ENCODE measurements around the gene RPP25L.

The RPP25L gene

DNA sequence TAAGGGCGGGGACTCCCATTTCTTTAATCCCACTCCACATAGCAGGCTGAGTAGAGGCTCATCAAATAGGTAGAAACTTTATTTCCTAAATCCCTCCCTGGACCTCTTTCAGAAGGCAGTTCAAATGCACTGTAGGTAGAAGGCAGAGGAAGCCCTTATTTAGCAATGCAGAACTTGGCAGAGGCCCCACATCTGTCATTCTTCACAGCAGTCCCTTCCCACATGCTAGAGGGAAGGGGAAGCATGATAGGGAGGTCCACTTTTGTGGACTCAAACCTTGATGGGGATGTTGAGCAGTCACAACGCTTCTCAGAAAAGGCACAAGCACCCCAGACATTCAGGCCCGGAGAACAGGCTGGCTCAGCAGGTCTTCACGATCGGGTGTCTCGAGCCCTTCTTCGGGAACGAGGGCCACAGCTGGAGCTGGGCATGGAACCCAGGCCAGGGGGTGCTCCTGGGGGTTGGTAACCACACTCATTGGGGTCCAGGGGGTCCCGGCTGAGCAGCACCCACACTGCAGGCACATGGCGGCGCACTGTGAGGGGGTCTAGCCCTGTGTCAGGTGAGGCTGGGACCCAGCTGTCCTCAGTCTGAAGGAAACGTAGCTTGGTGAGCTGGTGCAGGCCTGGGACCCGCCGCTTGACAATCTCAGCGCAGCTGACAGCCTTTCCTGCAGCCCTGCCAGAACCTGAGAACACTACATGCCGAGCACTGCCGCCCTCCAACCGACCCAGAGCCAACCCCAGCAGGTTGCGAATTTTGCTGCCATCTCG, 1.3 kb downstream of the RPP25L start:
- H3K4me1 ChIP-seq (ENCODE audit: control insufficient read depth, insufficient read depth, low read length): peaks cover 8% of the 10 kb centered on the region; the same call in 1 of the 2 replicates
- peaks cover 2% of the 10 kb centered on the region for H3K27me3 ChIP-seq (ENCODE audit: control insufficient read depth, insufficient read depth, low read length)
- H3K9me3 ChIP-seq (ENCODE audit: control insufficient read depth, insufficient read depth, low read length): no peaks in the 10 kb centered on the region
- no peak overlapping the region for H3K27ac ChIP-seq (ENCODE audit: low read depth, low read length)
- no peak overlapping the region for H3K9ac ChIP-seq (ENCODE audit: low read depth, low read length)
- peak overlapping the region; percentile 94 for H3K4me3 ChIP-seq (ENCODE audit: low read depth, low read length)
- no peaks in the 10 kb centered on the region for H3K36me3 ChIP-seq (ENCODE audit: control insufficient read depth, insufficient read depth, low read length)

DNA sequence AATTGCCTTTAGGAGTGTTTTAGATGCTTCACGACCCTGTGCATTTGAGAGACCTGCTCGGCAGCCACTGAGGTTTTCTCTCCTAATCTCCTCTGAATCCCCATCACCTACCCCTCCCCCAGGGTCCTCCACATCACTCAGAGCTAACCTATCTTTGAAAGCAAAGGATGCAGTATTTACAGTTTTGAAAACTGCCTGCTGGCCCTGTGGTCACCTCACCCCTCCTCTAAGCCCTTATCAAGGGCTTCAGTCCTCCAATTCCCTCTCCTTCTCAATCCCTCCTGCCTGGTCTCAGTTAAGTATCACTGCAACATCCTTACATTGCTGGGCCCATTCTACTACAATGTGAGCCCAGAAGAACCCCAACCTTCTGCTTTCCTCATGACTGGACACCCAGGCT, 4.6 kb downstream of the RPP25L start:
- H3K36me3 ChIP-seq (ENCODE audit: control insufficient read depth, insufficient read depth, low read length): no peaks in the 10 kb centered on the region
- H3K4me1 ChIP-seq (ENCODE audit: control insufficient read depth, insufficient read depth, low read length): peaks cover 8% of the 10 kb centered on the region; the same call in 1 of the 2 replicates
- peaks cover 4% of the 10 kb centered on the region; the same call in 1 of the 2 replicates for H3K27me3 ChIP-seq (ENCODE audit: control insufficient read depth, insufficient read depth, low read length)
- H3K27ac ChIP-seq (ENCODE audit: low read depth, low read length): no peak overlapping the region
- H3K9ac ChIP-seq (ENCODE audit: low read depth, low read length): no peak overlapping the region
- H3K9me3 ChIP-seq (ENCODE audit: control insufficient read depth, insufficient read depth, low read length): no peaks in the 10 kb centered on the region
- no peak overlapping the region for H3K4me3 ChIP-seq (ENCODE audit: low read depth, low read length)

DNA sequence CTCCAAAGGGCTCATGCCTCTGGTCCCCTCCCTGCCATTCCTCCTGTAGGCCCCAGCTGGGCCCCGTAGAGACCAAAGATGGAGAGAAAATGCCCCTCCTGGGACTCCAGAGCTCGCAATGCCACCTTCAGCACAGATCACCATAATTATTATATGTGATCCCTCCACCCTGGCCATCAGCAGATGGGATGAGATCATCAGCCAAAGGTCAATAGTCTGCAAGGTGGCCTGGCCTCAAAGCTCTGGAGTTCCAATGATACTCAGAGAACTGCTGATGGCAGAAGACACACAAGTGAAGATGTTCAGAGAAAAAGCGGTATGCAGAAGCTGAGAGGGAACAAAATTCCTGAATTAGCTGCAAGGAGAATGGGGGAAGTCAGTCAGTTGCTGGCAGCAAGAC, 5.0 kb downstream of the RPP25L start:
- Histone ChIP-seq H3K4me3 (ENCODE audit: low read depth, low read length) (no peak overlapping the region), H3K36me3 (ENCODE audit: control insufficient read depth, insufficient read depth, low read length) (no peaks in the 10 kb centered on the region), H3K9me3 (ENCODE audit: control insufficient read depth, insufficient read depth, low read length) (no peaks in the 10 kb centered on the region), H3K4me1 (ENCODE audit: control insufficient read depth, insufficient read depth, low read length) (peaks cover 11% of the 10 kb centered on the region; the same call in 1 of the 2 replicates), H3K9ac (ENCODE audit: low read depth, low read length) (no peak overlapping the region), H3K27me3 (ENCODE audit: control insufficient read depth, insufficient read depth, low read length) (peaks cover 4% of the 10 kb centered on the region; the same call in 1 of the 2 replicates), H3K27ac (ENCODE audit: low read depth, low read length) (no peak overlapping the region)

DNA sequence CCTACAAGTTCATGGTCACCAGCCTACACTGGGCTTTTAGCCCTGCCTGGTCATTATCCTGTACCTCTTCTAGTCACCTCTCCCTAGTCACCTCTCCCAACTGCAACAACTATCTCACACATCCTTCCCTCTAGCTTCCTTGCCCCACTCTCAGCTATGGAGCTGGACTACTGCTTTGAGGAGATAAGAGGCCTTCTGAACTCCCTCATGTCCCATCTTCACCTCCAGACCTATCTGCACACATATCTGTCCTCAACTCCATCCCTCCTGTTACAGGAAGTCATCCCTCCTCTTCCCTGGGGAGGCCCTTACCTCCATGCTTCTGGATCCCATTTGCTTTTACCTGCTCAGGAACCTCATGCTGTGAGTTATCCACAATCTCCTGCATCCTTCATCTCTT, 5.7 kb downstream of the RPP25L start:
- H3K27me3 ChIP-seq (ENCODE audit: control insufficient read depth, insufficient read depth, low read length): peaks cover 4% of the 10 kb centered on the region; the same call in 1 of the 2 replicates
- no peaks in the 10 kb centered on the region for H3K36me3 ChIP-seq (ENCODE audit: control insufficient read depth, insufficient read depth, low read length)
- no peak overlapping the region for H3K27ac ChIP-seq (ENCODE audit: low read depth, low read length)
- H3K4me3 ChIP-seq (ENCODE audit: low read depth, low read length): no peak overlapping the region
- H3K4me1 ChIP-seq (ENCODE audit: control insufficient read depth, insufficient read depth, low read length): peaks cover 11% of the 10 kb centered on the region; the same call in 1 of the 2 replicates
- no peaks in the 10 kb centered on the region for H3K9me3 ChIP-seq (ENCODE audit: control insufficient read depth, insufficient read depth, low read length)
- no peak overlapping the region for H3K9ac ChIP-seq (ENCODE audit: low read depth, low read length)

DNA sequence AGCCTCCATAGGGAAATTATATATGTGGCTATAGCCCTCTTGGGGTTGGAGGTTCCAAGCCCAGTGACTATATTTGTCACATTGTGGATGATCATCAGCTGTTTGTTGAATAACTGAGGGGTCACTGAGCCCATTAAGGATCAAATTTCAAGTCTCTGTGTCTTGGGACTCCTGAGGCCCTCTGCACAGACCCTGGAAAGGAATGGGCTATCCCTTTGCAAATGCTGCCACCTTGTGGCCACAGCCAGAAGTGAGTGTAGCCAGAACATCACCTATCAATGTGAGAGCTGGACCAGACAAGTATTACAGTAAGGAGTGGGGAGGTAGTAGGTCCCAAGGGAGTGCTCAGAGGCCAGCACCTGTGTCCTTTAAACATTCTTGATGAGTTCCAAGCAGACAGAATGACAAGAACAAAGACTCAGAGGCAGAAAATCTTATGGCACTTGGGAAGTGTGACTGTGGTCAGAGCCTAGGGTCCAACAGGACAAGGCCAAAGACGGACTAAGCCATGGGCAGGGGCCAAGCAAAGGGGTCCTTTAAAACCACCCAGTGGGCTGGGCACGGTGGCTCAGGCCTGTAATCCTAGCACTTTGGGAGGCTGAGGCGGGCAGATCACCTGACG, 8.2 kb downstream of the RPP25L start:
- H3K36me3 ChIP-seq (ENCODE audit: control insufficient read depth, insufficient read depth, low read length): no peaks in the 10 kb centered on the region
- no peaks in the 10 kb centered on the region for H3K9me3 ChIP-seq (ENCODE audit: control insufficient read depth, insufficient read depth, low read length)
- no peak overlapping the region for H3K27ac ChIP-seq (ENCODE audit: low read depth, low read length)
- peaks cover 9% of the 10 kb centered on the region; the same call in 1 of the 2 replicates for H3K4me1 ChIP-seq (ENCODE audit: control insufficient read depth, insufficient read depth, low read length)
- H3K4me3 ChIP-seq (ENCODE audit: low read depth, low read length): no peak overlapping the region
- H3K9ac ChIP-seq (ENCODE audit: low read depth, low read length): no peak overlapping the region
- H3K27me3 ChIP-seq (ENCODE audit: control insufficient read depth, insufficient read depth, low read length): peaks cover 4% of the 10 kb centered on the region; the same call in 1 of the 2 replicates

DNA sequence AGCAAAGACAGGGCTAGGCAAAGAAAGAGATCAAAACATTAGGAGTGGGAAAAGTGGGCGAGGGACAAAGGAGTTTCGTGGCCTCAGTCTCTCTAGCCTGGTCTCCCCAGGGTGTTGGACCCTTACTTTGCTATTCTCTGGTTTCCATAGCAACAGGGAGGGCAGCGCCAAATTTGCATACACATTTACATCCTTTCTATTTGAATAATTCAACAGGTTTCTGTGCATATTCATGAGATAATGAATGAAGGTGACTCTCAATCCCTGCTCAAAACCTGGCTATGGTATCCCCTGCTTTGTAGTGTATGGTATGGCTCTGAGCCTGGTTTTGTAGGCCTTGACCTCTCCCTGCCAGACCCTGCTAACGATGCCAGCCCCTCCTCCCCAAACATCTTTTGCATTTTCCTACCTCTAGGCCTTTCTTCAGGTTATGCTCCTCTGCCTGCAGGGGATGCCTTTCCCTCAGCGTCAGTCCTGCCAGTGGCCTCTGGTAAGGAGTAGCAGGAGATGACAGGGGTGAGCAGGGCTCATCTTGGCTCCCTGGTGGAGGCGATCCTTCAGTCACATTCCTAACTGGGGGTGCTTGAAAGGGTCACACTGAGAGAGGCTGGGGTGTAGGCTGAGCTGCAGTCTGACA, 9.8 kb downstream of the RPP25L start:
- Histone ChIP-seq H3K9ac (ENCODE audit: low read depth, low read length) (no peak overlapping the region), H3K4me1 (ENCODE audit: control insufficient read depth, insufficient read depth, low read length) (peaks cover 9% of the 10 kb centered on the region; the same call in 1 of the 2 replicates), H3K4me3 (ENCODE audit: low read depth, low read length) (no peak overlapping the region), H3K27ac (ENCODE audit: low read depth, low read length) (no peak overlapping the region), H3K27me3 (ENCODE audit: control insufficient read depth, insufficient read depth, low read length) (peaks cover 4% of the 10 kb centered on the region; the same call in 1 of the 2 replicates), H3K36me3 (ENCODE audit: control insufficient read depth, insufficient read depth, low read length) (no peaks in the 10 kb centered on the region), H3K9me3 (ENCODE audit: control insufficient read depth, insufficient read depth, low read length) (no peaks in the 10 kb centered on the region)

DNA sequence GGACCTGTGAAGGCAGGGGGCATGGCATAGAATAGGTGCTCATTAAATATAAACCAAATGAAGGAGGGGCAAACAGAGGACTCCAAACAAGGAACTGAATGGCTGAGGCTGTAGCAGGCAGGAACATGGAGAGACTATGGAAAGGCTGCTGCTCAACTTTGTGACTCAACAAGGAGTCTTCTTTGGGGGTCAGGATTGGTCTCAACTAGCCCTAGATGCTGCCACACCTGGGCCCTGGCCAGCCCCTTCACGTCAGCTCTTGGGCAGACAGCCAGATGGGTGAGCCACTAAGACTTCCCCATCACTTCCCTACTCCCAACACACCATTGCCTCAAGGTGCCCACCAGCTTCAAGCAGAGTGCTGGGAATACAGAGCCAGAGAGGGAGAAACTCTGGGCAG, 11.0 kb downstream of the RPP25L start:
- Histone ChIP-seq H3K4me3 (ENCODE audit: low read depth, low read length) (no peak overlapping the region), H3K27me3 (ENCODE audit: control insufficient read depth, insufficient read depth, low read length) (peaks cover 4% of the 10 kb centered on the region; the same call in 1 of the 2 replicates), H3K4me1 (ENCODE audit: control insufficient read depth, insufficient read depth, low read length) (peaks cover 9% of the 10 kb centered on the region; the same call in 1 of the 2 replicates), H3K9ac (ENCODE audit: low read depth, low read length) (no peak overlapping the region), H3K27ac (ENCODE audit: low read depth, low read length) (no peak overlapping the region), H3K36me3 (ENCODE audit: control insufficient read depth, insufficient read depth, low read length) (no peaks in the 10 kb centered on the region), H3K9me3 (ENCODE audit: control insufficient read depth, insufficient read depth, low read length) (no peaks in the 10 kb centered on the region)

DNA sequence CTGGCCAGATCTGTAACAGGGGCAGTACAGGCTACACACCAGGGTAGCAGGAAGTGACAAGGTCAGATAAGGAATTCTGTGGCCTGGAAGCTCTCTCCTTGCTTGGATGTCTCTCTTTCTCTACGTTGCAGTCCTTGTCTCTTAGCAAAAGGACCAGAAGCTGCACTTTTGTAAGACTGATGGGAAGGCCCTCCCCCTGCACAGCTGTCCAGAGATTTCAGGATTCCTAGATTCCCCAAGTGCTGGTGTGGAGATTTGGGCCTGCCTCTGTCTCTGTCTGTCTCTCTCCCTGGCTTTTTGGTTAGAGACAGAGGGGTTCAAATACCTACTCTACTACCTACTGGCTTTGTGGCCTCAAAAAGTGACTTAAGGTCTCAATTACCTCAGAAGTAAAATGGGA, 12.4 kb downstream of the RPP25L start:
- H3K27ac ChIP-seq (ENCODE audit: low read depth, low read length): no peak overlapping the region
- H3K4me1 ChIP-seq (ENCODE audit: control insufficient read depth, insufficient read depth, low read length): peaks cover 9% of the 10 kb centered on the region; the same call in 1 of the 2 replicates

DNA sequence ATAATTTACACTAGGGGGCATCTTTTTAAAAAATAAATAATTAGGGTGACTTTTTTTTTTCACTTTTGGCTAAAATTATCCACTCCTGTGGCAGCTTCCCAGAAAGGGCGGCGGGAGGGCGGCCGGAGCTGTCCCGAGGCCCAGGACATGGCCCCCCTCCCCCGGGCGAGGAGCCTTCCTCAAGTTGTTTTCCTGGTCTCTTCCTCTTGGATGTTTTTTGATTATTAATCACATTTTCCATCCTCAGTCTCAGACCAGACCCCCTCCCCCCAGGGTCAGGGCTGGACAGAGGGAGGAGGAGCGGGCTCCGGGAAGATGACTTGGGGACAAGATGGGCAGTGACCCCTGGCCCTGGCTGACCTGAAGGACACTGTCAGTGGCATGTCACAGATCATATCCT, 17.7 kb downstream of the RPP25L start:
- H3K36me3 ChIP-seq (ENCODE audit: control insufficient read depth, insufficient read depth, low read length): no peaks in the 10 kb centered on the region
- no peak overlapping the region for H3K27ac ChIP-seq (ENCODE audit: low read depth, low read length)
- H3K9me3 ChIP-seq (ENCODE audit: control insufficient read depth, insufficient read depth, low read length): no peaks in the 10 kb centered on the region
- H3K4me1 ChIP-seq (ENCODE audit: control insufficient read depth, insufficient read depth, low read length): peaks cover 7% of the 10 kb centered on the region
- no peak overlapping the region for H3K9ac ChIP-seq (ENCODE audit: low read depth, low read length)
- H3K27me3 ChIP-seq (ENCODE audit: control insufficient read depth, insufficient read depth, low read length): peaks cover 61% of the 10 kb centered on the region
- no peak overlapping the region for H3K4me3 ChIP-seq (ENCODE audit: low read depth, low read length)

More for the DNA sequence above, 12.4 kb downstream of the RPP25L start:
- Histone ChIP-seq H3K9me3 (ENCODE audit: control insufficient read depth, insufficient read depth, low read length) (no peaks in the 10 kb centered on the region), H3K9ac (ENCODE audit: low read depth, low read length) (no peak overlapping the region), H3K4me3 (ENCODE audit: low read depth, low read length) (no peak overlapping the region), H3K36me3 (ENCODE audit: control insufficient read depth, insufficient read depth, low read length) (no peaks in the 10 kb centered on the region), H3K27me3 (ENCODE audit: control insufficient read depth, insufficient read depth, low read length) (peaks cover 8% of the 10 kb centered on the region)

DNA sequence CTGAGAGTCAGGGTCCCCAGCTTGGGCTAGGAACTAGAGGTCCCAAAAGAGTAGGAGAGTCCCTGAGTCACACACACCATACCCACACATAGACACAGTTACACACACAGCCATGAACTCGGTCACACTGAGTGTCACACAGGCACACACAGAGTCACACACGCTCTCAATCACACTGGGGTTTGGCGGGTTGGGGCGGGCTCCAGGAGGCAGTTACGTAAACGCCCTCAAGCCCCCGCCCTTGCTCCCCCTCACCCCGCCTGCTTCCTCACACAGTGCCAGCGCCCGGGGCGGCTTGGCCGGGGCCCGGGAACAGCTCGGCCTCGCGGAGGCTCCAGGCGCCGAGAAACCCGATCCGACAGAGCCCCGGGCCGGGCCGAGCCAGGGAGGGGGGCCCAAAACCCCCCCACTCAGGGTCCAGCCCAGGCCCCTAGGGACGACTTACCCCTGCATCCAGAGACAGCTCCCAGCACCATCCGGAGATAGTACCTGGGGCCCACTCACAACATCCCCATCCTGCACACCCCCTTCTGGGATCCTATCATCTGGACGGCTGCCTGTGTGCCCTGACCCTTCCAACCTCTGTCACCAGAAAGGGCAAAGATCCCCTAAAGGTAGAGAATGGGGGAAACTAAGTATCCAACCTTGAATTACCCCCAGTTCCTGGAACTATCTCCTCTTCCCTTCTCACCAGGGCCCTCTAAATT, 18.8 kb downstream of the RPP25L start:
- peak overlapping the region; percentile 35; the same call in 1 of the 2 replicates for H3K4me3 ChIP-seq (ENCODE audit: low read depth, low read length)
- no peaks in the 10 kb centered on the region for H3K36me3 ChIP-seq (ENCODE audit: control insufficient read depth, insufficient read depth, low read length)
- H3K27ac ChIP-seq (ENCODE audit: low read depth, low read length): no peak overlapping the region
- H3K4me1 ChIP-seq (ENCODE audit: control insufficient read depth, insufficient read depth, low read length): peaks cover 7% of the 10 kb centered on the region
- H3K9me3 ChIP-seq (ENCODE audit: control insufficient read depth, insufficient read depth, low read length): no peaks in the 10 kb centered on the region
- H3K27me3 ChIP-seq (ENCODE audit: control insufficient read depth, insufficient read depth, low read length): peaks cover 73% of the 10 kb centered on the region
- H3K9ac ChIP-seq (ENCODE audit: low read depth, low read length): no peak overlapping the region
